ENCODE measurements around the gene EEFSEC. TPM values are rescaled to one million over a fixed set of nuclear protein-coding genes. Genes with fewer than 3 reads are reported as not detected.

The EEFSEC gene
- total and polyA plus RNA-seq, 2 of the 8 experiments (the other 6 are each of a cell fraction or from before 2014, with no cell fraction given), result 13.1 to 19.8 TPM

GRCh38 chr3:128372281-128372680 lies 219.0 kb downstream of the EEFSEC start:
- Histone ChIP-seq H3K4me3 (ENCODE audit: extremely low read depth in 1 of 4, insufficient read depth in 2 of 4, low read depth in 3 of 4, low read length in 4 of 4) (no peak overlapping the region), H2AK5ac (ENCODE audit: low read depth, low read length) (no peak overlapping the region), H4K5ac (ENCODE audit: insufficient read length, low read depth, low read length) (no peak overlapping the region), H3K23ac (ENCODE audit: insufficient read length) (no peak overlapping the region), H3K4me1 (replicated peaks in 1 of 4; ENCODE audit: control insufficient read depth in 3 of 4, insufficient read depth in 4 of 4, low read length in 3 of 4) (peaks cover 0 to 6% (median 2%) of the 10 kb centered on the region in 4 experiments; a peak in 3 of 7 replicates), H4K91ac (replicated peaks; ENCODE audit: insufficient read length, low read length) (no peak overlapping the region), H2BK12ac (ENCODE audit: low read depth, low read length) (no peak overlapping the region), H3K9me3 (ENCODE audit: insufficient read depth in 2 of 2, low read depth in 1 of 2, low read length in 1 of 2) (no peaks in the 10 kb centered on the region), H2BK120ac (replicated peaks; ENCODE audit: low read depth, low read length) (no peak overlapping the region), H3K56ac (replicated peaks; ENCODE audit: insufficient read length, low read depth, low read length) (no peak overlapping the region), H3K36me3 (ENCODE audit: control insufficient read depth in 2 of 4, insufficient read depth in 4 of 4, low read length in 3 of 4) (no peaks in the 10 kb centered on the region), H2BK5ac (ENCODE audit: low read depth, low read length) (no peak overlapping the region), H3K4me2 (ENCODE audit: insufficient read depth in 1 of 2, low read depth in 2 of 2, low read length in 2 of 2) (no peak overlapping the region), H3K18ac (ENCODE audit: extremely low read depth, low read length) (no peak overlapping the region), H2AFZ (ENCODE audit: low read length) (no peak overlapping the region), H4K8ac (ENCODE audit: extremely low read depth, insufficient read depth, low read length) (peak overlapping the region; percentile 76; the same call in 1 of the 2 replicates), H4K20me1 (replicated peaks in 1 of 2; ENCODE audit: control insufficient read depth in 1 of 2, insufficient read depth in 2 of 2, low read length in 2 of 2) (no peaks in the 10 kb centered on the region), H3K23me2 (ENCODE audit: low read depth, low read length) (no peaks in the 10 kb centered on the region), H3K14ac (ENCODE audit: insufficient read length) (no peak overlapping the region), H3K79me1 (ENCODE audit: low read depth, low read length) (0 out of 2 replicates have a peak, but pooled peaks cover 2% of the 10 kb centered on the region), H3K27ac (ENCODE audit: low read depth, low read length) (no peak overlapping the region), H2BK20ac (ENCODE audit: low read length) (no peak overlapping the region), H3K9ac (replicated peaks in 1 of 4; ENCODE audit: extremely low read depth in 1 of 4, low read depth in 3 of 4, low read length in 3 of 4) (no peak overlapping the region; a peak in 1 of 7 replicates), H3K27me3 (replicated peaks in 1 of 4; ENCODE audit: control insufficient read depth in 3 of 4, extremely low read depth in 1 of 4, insufficient read depth in 3 of 4, low read length in 3 of 4) (peaks cover 0 to 2% (median 0%) of the 10 kb centered on the region in 4 experiments; a peak in 2 of 7 replicates), H3K4ac (replicated peaks; ENCODE audit: insufficient read length, low read depth, low read length) (no peak overlapping the region), H2BK15ac (ENCODE audit: low read length) (no peak overlapping the region), H3K79me2 (ENCODE audit: control insufficient read depth in 1 of 2, insufficient read depth in 2 of 2, low read length in 2 of 2) (no peaks in the 10 kb centered on the region)
- ChIA-PET CTCF (ENCODE audit: partially characterized antibody) (interaction anchor here (0.7 to 1.8 kb wide), 5 partner anchors 21 to 204 kb away, joined by 3 to 4 read pairs (median 4); no protein-coding TSS in a partner anchor), POLR2A (ENCODE audit: partially characterized antibody) (interaction anchor here (1.6 kb wide), 1 partner anchor 11 kb away, joined by 3 read pairs; no protein-coding TSS in a partner anchor)
- no peak for DNase-seq (ENCODE audit: low read depth in 1 of 2, low spot score in 2 of 2)
- 89% methylated on average over 5 of the region's 5 CpGs; no CpG with 5 or more reads in 1 of the 2 experiments for WGBS, 2 experiments (ENCODE audit: extremely low coverage in 1 of 2, insufficient coverage in 1 of 2, insufficient read length in 1 of 2, insufficient replicate concordance in 2 of 2, low coverage in 1 of 2, low lambda C conversion rate in 2 of 2, missing lambda C conversion rate in 1 of 2)
- no peak for FAIRE-seq
- TF ChIP-seq USF2 (IDR thresholded peaks at IDR 0.05; ENCODE audit: low read length) (no peak), RFX5 (IDR thresholded peaks at IDR 0.05; ENCODE audit: borderline replicate concordance, low read depth, low read length) (no peak), CEBPB (IDR thresholded peaks at IDR 0.05; ENCODE audit: low read depth, low read length) (no peak), POU5F1 (IDR thresholded peaks at IDR 0.05; ENCODE audit: low read depth, low read length) (no peak)
